ENCODE measurements around the gene SDHAF4.
A peak's percentile ranks its signal among the peaks of the same experiment; 100 is the strongest.
"Not testable (repeated sequence)": the region's sequence is repeated elsewhere in the genome, so short reads cannot be mapped to it uniquely, and the experiment has no call there.

Gene SDHAF4

DNA sequence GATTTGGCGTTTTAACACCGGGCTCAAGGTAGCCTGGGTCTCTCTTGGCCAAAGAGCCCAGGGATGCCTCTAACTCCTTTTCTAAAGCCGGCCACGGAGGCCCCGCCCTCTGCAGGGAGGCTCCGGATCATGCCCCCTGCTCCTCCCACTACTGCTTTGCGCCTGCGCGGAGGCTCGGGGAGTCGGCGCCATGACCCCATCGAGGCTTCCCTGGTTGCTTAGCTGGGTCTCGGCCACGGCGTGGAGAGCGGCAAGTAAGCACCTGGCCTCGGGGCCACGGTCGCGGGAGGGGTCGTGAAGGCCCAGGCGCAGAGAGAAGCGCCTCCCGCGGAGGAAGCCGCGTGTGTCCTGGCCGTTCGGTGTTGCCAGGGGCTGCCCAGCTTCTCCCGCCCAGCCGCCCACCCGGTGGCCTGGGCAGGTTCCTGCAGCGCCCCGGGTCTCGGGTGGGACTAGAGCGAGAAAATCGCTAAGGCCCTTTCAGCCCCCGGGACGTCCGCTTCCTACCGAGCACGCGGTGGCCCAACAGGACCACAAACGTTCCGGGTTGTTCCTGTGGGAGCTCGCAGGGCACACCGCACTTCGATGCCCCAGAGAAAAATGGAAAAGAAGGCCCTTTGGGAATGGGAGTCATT is at the start of gene SDHAF4:
Gene SDHAF4, plus strand, starts transcription at position 180 of the 632 bp plus-strand sequence. Its CDS starts 11 bp downstream, at position 191.
- peak; percentile 95 for DNase-seq

DNA sequence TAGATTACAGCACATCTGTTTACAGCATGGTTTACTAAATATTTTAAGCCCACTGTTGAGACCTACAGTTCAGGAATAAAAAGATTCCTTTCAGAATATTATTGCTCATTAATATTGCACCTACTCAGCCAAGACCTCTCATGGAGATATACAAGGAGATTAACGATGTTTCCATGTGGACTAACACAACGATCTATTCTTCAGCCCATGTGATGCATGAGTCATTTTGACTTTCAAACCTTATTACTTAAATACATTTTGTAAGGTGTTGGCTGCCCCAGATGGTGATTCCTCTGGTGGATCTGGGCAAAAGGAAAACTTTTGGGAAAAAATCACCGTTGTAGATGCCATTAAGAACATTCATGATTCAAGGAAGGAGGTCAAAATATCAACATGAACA is 48.0 kb upstream of the SDHAF4 start:
- no peak for DNase-seq

DNA sequence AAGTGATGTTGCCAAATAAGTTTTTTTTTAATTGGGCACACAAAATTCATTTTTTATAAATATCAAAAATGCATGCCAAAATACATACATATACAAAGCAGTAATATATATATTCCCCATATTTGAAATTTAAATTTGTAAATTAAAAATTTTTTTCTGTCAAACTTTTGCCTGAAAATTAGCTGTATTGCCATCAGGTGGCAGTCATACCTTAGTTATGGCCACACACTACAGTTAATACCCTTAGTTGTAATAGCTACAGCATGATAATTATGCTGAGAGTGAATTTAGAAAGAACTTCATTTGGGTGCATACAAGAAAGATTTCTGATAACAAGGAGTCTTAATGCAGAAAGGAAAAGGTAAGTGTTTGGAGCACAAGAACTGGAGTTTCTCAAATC is 46.2 kb upstream of the SDHAF4 start:
- peak; percentile 23 for DNase-seq

DNA sequence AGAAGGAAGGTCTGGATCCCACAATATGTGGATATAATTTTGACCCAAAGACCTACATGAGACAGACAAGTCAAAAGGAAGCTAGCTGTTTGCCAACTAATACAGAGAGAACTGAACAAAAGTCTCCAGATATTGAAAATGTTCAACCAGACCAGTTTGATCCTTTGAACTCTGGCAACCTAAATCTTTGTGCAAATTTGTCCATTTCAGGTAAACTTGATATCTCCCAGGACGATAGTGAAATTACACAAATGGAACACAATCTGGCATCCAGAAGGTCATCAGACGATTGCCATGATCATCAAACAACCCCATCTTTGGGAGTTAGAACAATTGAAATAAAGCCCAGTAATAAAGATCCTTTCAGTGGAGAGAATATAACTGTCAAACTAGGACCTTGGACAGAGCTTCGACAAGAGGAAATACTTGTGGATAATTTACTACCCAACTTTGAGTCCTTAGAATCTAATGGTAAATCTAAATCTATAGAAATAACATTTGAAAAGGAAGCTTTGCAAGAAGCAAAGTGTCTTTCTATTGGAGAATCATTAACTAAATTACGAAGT is 41.9 kb upstream of the SDHAF4 start:
- DNase-seq: no peak

DNA sequence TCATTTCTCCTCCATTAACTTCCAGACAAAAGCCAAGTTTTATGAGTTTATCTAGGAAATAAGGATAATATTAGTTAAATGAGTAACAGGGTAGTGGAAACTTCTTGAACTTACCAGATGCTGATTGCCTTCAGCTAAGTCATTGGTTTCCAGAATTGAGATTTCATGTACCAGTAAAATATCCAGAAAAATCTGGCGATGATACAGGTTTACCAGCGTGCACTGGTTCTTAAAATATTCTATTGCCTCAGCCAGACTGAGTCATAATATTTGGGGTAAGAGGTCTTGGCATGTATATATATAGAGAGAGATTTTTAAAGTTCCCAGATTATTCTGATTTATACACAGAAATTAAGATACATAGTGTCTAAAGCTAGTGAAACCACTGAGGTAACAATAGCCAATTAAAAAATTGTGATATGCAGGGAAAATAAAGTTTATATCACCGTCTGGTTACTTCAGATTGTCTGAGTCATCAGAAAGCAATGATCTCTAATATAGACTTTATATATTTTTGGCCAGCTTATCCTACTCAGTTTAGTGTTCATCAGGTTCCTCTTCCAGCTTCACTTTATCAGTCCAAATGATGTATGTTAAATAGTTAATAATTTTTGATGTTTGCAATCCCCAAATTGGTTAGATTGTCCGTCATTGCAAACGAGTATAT is 39.5 kb upstream of the SDHAF4 start:
- DNase-seq: no peak

DNA sequence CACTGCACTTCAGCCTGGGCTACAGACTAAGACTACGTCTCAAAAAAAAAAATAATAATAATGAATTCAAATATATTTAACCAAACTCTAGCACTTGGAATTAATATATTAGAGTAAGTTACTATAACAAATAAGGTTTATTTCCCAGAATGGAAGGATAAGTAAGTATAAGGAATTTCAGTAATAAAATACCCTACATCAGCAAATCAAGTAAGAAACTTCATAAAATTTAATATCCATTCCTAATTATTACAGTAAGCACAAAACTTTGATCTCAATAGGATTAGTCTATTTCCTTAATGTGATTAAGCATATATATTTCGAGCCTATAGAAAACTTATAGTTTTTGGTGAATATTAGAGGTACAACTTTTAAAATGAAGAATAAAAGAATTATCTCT is 36.7 kb upstream of the SDHAF4 start:
- DNase-seq: no peak

DNA sequence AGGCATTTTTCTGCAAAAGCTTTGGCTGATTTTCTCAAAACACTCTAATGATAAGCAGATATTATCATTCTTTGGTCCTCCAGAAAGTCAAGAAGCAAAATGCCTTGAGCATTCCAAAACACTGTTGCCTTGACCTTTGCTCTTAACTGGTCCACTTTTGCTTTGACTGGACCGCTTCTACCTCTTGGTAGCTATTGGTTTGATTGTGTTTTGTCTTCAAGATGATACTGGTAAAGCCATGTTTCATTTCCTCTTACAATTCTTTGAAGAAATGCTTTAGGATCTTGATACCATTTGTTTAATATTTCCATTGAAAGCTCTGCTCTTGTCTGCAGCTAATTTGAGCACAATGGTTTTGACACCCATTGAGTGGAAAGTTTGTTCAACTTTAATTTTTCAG is 35.6 kb upstream of the SDHAF4 start:
- no peak for DNase-seq

DNA sequence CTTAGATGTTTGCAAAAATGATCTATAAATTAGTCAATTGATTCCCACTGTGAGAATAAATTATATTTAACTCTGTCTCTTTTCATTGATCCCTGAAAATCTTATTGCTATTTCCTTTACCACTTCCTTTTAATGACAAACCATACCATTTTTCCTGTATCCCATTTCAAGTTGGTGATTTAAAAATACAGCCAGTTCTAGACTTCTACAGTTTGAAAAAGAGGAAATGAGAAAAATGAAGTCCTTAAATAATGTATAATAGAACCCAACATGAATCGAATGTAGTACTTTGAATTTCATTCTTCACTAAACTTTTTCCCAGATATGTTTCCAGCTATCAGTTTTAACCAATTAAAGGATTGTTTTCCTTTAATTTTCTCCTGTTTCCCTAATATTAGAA is 29.5 kb upstream of the SDHAF4 start:
- DNase-seq: peak; percentile 25

DNA sequence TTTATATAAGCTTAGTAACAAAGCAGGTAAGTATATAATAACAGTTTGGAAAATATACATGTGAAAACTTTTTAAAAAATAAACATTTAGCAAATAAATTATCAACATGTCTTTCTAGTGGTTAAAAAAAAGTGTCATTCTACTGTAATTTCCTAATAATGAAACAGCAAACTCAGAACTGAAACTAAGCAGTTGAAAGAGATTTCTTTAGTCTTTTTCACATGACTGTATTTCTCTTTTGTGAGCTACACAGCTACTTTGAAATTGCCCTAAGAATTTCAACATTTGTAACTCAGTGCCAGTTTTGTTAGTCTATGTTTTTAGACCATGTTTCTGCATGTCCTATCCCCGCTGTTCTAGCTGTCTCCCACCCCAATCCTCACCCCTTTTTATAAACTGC is 28.4 kb upstream of the SDHAF4 start:
- DNase-seq: peak; percentile 82

DNA sequence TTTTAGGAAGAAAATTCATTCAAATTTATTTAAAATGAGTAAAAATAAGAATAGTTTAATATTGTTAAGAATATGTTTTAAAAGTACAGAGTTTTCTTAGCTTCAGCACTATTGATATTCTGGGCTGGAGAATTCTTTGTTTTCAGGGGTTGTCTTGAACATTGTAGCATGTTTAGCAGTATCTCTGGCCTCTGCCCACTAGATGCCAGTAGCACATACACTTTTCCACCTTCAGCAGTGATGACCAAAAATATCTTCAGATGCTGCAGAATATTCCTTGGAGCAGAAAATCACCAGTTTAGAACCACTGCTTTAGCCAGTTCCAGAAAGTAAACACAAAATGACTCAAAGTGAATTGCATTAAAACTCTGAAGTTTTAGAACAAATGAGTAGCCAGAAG is 19.4 kb upstream of the SDHAF4 start:
- DNase-seq: no peak

DNA sequence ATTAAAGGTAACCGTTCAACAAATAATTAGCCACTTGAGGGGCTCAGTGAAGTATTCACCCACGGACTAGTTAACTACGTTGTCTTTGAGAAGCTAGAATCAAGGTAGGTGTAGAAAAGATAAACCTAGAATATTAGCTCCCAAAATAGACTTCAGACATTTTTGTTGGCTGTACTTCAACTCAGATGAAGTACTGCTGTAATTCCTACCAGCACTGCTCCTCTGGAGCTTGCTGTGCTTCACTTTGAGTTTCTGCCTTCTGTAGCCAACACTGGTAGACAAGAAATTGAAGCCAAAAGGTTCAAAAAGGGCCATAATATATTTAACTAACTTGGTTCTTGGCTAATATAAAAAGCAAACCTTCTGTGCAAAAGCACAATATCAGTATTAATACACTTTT is 18.8 kb upstream of the SDHAF4 start:
- no peak for DNase-seq

DNA sequence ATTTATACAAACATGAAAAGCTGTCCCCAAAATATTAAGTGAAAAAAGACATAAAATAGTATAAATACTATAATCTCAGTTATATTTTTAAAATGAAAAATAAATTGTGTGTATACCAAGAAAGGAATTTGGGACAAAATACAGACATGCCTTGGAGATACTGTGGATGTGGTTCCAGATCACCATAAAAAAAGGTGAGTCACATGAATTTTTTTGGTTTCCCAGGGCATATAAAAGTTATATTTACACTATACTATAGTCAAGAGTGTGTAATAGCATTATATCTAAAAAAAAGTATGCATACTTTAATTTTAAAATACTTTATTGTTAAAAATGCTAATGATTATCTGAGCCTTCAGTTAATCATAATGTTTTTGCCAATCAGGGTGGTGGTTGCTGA is 17.4 kb upstream of the SDHAF4 start:
- DNase-seq: no peak

DNA sequence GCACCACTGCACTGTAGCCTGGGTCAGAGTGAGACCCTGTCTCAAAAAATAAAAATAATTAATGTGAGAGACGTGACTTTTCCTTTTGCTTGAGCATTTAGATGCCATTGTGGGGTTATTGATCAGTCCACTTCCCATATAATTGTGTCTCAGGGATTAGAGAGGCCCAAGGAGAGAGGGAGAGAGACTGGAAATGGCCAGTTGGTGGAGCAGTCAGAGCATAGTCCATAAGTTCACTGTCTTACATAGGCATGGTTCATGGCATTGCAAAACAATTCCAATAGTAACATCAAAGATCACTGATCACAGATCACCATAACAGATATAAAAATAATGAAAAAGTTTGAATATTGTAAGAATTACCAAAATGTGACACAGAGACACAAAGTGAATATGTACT is 15.2 kb upstream of the SDHAF4 start:
- DNase-seq: no peak

DNA sequence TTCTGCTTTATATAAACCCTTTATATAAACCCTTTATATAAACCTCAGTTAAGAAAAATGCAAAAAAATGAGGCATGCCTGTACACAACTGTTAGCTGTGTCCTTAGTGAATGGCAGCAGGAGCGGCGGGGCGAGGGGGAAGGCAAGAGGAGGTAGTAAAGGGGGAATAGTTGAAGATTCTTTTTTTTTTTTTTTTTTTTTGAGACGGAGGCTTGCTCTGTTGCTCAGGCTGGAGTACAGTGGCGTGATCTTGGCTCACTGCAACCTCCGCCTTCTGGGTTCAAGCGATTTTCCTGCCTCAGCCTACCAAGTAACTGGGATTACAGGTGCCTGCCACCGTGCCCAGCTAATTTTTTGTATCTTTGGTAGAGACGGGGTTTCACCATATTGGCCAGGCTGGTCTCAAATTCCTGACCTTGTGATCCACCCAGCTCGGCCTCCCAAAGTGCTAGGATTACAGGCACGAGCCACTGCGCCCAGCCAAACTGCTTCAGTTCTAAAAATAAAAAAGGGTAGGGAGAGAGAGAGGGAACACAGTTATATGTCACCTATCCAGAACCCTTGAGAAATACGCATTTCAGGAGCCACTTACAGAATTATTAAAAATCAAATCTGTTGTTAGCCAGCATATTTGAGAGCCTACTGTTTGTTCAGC is 14.3 kb upstream of the SDHAF4 start:
- DNase-seq: not testable (repeated sequence)

DNA sequence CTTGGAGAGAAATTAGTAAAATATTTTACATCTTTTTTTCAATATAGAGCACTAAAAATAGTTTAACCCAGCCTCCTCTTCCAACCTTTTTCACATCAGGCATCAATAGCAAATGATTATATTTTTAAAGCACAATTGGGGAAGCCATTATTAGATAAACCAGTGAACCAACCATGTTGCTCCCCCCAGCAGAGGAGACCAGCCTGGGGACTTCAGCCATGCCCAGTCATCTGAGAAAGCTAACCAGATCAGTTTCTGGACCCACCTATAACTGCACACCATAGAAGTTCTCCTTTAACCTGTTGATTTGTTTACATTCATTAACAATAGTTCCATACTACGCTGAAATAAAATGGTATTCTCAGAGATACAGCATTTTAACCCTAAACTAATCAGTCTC is 13.8 kb upstream of the SDHAF4 start:
- DNase-seq: no peak

DNA sequence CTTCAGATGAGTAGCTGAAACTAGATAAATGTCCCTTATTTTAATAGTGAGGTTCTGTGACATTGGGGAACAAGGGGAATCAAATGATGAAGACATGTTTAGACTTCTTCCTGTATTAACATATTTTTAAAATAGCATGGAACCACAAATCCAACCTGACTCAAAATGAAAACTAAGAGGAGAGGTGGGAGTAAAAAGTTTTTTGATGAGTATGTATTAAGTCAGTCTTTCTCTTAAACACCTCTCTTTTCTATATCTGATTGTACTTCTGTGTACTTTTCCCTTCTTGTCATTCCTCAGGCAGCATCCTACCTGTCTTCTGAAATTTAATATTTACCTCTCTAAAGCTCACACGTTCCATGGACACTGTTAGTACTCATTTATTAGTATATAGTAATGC is 8.7 kb upstream of the SDHAF4 start:
- DNase-seq: no peak

DNA sequence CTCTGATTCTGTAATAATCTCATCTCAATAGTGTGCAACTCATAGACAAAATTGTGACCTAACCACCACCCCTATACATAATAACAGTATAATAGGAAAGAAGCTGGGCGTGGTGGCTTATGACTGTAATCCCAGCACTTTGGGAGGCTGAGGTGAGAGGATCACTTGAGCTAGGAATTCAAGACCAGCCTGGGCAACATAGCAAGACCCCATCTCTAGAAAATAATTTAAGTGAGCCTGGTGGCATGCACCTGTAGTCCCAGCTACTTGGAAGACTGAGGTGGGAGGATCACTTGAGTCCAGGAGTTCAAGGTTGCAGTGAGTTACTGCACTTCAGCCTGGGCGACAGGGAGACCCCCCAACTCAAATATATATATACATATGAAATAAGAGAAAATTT is 4.3 kb upstream of the SDHAF4 start:
- not testable (repeated sequence) for DNase-seq

DNA sequence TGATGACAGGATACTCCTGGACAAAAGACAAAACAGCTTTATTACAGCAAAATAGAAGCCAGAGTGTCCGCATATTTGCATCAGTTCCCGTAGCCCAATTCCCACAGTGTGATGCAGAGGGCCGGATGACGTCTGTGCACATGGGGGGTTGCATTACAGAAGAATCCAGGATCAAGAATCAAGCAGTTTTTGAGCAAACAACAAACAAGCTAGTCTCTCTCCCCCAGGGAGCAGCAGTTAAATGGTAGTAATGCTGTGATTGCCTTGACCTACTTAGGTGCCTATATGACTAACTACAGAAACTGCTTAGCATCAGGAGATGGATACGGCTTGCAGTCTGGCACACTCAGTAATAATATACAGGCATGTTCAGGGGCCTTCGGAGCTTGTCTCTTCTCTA is 3.2 kb upstream of the SDHAF4 start:
- DNase-seq: no peak

DNA sequence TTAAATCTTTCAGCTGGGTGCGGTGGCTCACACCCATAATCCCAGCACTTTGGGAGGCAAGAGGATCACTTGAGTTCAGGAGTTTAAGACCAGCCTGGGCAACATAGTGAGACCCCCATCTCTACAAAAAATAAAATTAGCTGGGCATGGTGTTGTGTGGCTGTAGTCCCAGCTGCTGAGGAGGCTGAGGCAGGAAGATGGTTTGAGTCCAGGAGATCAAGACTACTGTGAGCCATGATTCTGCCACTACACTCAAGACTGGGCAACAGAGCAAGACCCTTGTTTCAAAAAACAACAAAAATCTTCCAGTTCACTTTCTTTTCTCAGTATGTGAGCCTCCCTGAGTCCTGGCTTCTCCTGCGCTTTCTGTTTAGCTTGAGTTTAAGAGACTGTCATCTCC is 7.9 kb downstream of the SDHAF4 start:
- no peak for DNase-seq

DNA sequence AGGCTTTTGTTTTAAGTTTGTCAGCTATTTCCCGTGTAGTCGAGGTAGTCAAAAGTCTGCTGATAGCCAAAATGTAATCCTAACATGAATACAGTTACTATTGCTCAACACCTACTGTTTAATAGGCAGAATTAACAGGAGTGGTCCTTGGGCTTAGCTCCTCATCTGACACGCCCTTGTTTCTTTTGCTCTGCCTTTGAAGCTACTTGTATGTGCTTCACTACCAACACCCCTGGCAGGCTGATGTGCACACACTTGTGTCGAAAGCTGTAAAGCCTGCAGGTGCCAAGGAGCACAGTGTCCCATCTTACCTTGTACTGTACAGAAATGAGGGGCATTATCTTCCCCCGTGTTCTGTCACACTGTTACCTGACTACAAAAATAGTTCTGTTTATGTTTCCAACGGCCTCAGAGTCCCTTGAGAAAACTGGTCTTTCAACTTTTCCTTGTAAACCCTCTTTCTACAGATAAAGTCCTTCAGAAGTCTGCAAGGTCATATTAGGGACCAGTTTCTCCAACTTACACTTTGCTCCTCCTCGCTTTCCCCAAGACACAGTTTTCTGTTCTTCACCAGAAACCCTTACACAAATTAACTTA is 9.3 kb downstream of the SDHAF4 start:
- DNase-seq: no peak

DNA sequence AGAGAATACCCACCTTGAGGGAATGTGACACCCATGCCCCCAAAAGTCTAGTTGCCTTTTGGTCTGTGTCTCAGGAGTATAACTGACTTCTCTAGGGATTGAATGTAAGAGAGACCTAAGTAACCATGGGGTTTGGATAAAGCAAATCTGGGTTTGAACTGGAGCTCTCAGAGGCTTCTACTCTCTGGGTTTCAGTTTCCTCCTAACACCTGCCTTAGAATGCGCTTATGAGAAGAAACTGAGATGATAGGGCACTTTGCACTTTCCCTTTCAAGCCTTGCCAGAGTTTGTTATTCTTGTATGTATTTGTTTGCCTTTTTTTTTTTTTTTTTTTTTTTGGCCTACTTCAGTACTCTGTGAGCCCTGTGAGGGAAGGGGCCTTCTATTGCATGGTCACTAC is 19.4 kb downstream of the SDHAF4 start:
- no peak for DNase-seq

DNA sequence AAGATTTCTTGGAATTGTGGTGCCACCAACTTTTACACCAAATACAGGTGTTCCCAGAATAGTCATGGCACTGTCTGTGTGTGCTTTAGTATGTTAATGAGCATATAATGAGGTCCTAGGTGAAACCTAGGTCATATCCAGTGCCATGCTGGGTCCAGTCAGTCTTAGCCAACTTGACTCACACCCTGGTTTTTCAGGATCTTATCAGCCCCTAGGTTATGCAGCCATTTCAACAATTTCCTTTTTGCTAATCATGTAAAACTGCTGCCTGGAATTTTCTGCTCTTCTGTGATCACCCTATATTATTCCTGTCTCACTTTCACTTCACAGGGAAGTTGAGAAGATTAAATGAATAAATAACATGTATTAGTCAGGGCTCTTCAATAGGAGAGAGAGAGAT is 23.7 kb downstream of the SDHAF4 start:
- no peak for DNase-seq

DNA sequence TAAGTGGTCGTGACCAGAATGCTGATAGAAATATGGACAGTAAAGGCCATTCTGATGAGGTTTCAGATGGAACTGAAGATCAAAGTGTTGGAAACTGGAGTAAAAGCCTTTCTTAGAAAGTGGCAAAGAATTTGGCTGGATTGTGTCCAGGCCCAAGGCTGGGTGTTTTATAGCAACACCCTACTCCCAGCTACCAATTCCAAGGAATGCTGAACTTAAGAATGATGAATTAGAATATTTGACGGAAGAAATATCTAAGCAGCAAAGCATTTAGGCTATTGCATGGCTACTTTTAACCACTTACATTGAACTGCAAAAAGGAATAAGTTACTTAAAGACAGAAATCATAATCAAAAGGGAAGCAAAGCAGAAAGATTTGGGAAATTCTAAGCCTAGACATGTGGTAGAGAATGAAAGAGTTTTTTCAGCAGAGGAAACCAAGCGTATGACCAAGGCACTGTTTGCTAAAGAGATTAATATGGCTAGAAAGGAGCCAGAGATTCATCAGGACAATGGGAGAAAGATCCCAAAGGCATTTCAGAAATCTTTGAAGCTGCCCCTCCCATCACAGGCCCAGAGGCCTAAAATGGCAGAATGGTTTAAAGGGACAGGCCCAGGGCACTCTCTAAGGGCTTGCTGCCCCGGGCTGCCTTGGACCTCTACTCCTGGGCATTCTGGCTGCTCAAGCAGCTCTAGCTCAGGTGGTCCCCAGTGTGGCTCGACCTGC is 25.8 kb downstream of the SDHAF4 start:
- DNase-seq: no peak
